ENCODE results near the gene RIMS1.

DNA sequence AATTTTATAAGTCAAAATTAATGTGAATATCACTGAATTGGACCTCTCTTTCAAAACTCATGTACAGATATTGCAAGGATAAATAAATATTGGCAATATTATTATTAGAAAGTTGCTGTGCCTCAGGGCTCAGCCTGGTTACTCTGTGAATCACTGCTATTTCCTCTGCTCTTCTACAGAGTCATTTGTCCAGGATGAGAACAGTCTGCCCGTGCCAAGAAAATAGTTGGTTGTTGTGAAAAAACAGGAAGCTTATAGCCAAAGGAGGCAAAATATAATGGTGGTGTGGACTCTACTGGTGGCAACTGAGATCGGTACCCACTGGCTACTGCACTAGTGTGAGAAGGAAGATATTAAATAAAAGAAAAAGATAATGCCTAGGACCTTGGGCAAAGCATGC, 93.6 kb downstream of the RIMS1 start:
- TF ChIP-seq, protein P1, sequence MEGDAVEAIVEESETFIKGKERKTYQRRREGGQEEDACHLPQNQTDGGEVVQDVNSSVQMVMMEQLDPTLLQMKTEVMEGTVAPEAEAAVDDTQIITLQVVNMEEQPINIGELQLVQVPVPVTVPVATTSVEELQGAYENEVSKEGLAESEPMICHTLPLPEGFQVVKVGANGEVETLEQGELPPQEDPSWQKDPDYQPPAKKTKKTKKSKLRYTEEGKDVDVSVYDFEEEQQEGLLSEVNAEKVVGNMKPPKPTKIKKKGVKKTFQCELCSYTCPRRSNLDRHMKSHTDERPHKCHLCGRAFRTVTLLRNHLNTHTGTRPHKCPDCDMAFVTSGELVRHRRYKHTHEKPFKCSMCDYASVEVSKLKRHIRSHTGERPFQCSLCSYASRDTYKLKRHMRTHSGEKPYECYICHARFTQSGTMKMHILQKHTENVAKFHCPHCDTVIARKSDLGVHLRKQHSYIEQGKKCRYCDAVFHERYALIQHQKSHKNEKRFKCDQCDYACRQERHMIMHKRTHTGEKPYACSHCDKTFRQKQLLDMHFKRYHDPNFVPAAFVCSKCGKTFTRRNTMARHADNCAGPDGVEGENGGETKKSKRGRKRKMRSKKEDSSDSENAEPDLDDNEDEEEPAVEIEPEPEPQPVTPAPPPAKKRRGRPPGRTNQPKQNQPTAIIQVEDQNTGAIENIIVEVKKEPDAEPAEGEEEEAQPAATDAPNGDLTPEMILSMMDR (IDR thresholded peaks at IDR 0.05): no peak
- TF ChIP-seq POLR2A (IDR thresholded peaks at IDR 0.05): no peak

Measured in adrenal gland (tissue), 5 donors.